AG10803 (cell line): Measurements from ENCODE around the gene CHMP4B.

ENCODE experiments used
- DNase-seq: peaks from one replicate; pipeline ENCODE4 v3.0.0; 2010; ENCODE audit warnings: low read depth
- H3K4me3 ChIP-seq: 2 replicates; pipeline ENCODE4 v1.5.1; 2011; ENCODE audit warnings: mild to moderate bottlenecking, low read length, control low read depth
- CTCF ChIP-seq: conservative IDR thresholded peaks from 2 replicates; pipeline ENCODE4 v1.5.1; 2011; ENCODE audit warnings: mild to moderate bottlenecking, low read length, control low read depth, inconsistent platforms

Gene CHMP4B

DNA sequence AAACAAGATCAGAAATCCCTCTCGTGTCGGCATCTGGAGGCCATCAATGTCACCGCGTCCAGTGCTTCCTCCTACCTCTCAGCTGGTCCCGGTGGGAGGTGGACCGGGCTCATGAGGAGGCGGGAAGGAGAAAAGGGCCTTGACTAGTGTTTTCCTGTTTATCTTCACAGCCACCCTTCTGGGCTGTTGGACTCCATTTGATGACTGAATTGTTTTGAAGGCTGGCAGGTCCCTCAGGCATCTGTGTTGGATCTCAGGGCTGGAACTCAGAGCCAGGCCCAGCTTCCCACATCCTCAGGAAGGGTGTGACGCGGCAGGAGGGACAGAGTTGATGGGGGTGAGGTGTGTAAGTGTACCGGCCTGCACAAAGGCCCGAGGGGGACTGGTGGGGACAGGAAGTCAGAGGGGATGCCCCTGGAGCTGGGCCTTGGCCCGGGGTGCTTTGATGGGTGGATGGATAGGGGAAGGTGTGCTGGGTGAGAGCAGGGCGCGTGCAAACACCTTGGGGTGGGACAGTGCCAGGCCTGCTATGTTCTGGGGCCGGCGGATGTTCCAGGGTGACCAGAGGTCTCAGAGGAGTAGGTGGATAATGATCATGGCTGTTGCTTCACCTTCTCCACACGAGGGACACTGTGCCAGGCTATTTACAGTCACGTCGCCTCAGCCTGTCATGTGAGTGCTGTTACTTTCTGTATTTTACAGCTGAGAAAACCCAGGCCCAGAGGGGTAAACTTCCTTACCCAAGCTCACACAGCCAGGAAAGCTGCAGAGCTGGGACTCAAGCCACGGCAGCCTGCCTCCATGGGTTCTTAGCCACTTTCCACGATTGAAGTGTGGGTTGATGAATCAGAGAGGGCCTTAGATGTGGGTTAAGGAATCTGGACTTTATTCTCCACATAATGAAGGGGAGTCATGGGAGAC is 17.9 kb upstream of the CHMP4B start:
- DNase-seq, result peak; percentile 54
- H3K4me3 ChIP-seq, result no peak overlapping the region
- TF ChIP-seq CTCF, result no peak

- TF ChIP-seq CTCF, result no peak
- DNase-seq, result no peak
- no peak overlapping the region for H3K4me3 ChIP-seq
These were observed 14.8 kb upstream of the CHMP4B start for GRCh38 chr20:33796263-33796906.

- TF ChIP-seq CTCF, result no peak
- H3K4me3 ChIP-seq, result no peak overlapping the region
- DNase-seq, result no peak
These were observed 14.1 kb upstream of the CHMP4B start for GRCh38 chr20:33796907-33797544.

GRCh38 chr20:33798444-33798843 is 12.7 kb upstream of the CHMP4B start:
- no peak for TF ChIP-seq CTCF
- DNase-seq, result no peak
- no peak overlapping the region for H3K4me3 ChIP-seq

GRCh38 chr20:33803921-33804337 is 7.2 kb upstream of the CHMP4B start:
- DNase-seq, result peak; percentile 77
- no peak overlapping the region for H3K4me3 ChIP-seq
- TF ChIP-seq CTCF, result no peak

GRCh38 chr20:33808388-33808787 is 2.8 kb upstream of the CHMP4B start:
- no peak overlapping the region for H3K4me3 ChIP-seq
- DNase-seq, result no peak
- TF ChIP-seq CTCF, result no peak
